Body of pancreas (tissue), 4 donors: ENCODE data around the gene AVL9. TPM values are rescaled to one million over a fixed set of nuclear protein-coding genes. Genes with fewer than 3 reads are reported as not detected.

Experiments used
- ATAC-seq: fragments of 150-250 bp; one replicate; pipeline ENCODE4 v1.9.1; 2016
- DNase-seq, 4 donors: peaks; one replicate each; pipeline ENCODE4 v3.0.0-alpha.2; 2019
- H3K27ac ChIP-seq, 4 donors: fragments of 200-600 bp; sonication (generic); 1 replicate in 3 of 4; 2 replicates in 1 of 4; pipeline versions ENCODE4 v1.5.1 to v1.6.1; 2016 to 2019; ENCODE audit warnings: mild to moderate bottlenecking in 1 of 4, mixed read lengths in 1 of 4, moderate library complexity in 1 of 4
- H3K27me3 ChIP-seq, 2 donors: fragments of 200-600 bp; sonication (generic); one replicate each; pipeline ENCODE4 v1.6.0; 2016; ENCODE audit warnings: mild to moderate bottlenecking in 1 of 2
- H3K36me3 ChIP-seq, 2 donors: fragments of 200-600 bp; sonication (generic); replicated peaks in 1 of 2; 2 replicates each; pipeline ENCODE4 v1.5.1; 2016; ENCODE audit warnings: low read depth in 2 of 2; ENCODE audit not compliant: insufficient read depth in 1 of 2
- H3K4me1 ChIP-seq: fragments of 200-600 bp; sonication (generic); one replicate; pipeline ENCODE4 v1.6.0; 2016
- H3K4me3 ChIP-seq, 2 donors: fragments of 200-600 bp; sonication (generic); 1 replicate in 1 of 2; 2 replicates in 1 of 2; pipeline ENCODE4 v1.5.1; 2016 to 2019
- H3K9me3 ChIP-seq, 3 donors: fragments of 200-600 bp; sonication (generic); 1 replicate in 2 of 3; 2 replicates in 1 of 3; pipeline ENCODE4 v1.5.1; 2016
- POLR2A ChIP-seq, 3 donors: fragments of 450-650 bp; IDR thresholded peaks; one replicate each; pipeline ENCODE4 v1.6.1; 2016; ENCODE audit warnings: antibody characterized with exemption in 3 of 3, mild to moderate bottlenecking in 2 of 3
- WGBS, 2 donors: methylation state at CpG; one replicate each; pipeline ENCODE4 v1.1.5; 2017; 5-methylcytosine and 5-hydroxymethylcytosine counted together
- intact Hi-C: fragments of 100-400 bp; cut with DNase I; formaldehyde crosslinking; loops from one replicate; pipeline ENCODE4 v1.15.1; 2023
- total RNA-seq, 2 donors: library from RNA; depleted of rRNA; stranded (reverse); fragments of >200 nt; gene quantifications; one replicate each; pipeline ENCODE4 v1.1.0, GENCODE V29; 2016
- TF ChIP-seq, protein P1 (sequence below), 7 experiments: fragments of 450-650 bp in 4 of 7; fragments of 200-600 bp in 3 of 7; sonication (generic) in 3 of 7; IDR thresholded peaks; one replicate each; pipeline ENCODE4 v1.5.1; 2016 to 2019; ENCODE audit warnings: antibody characterized with exemption in 7 of 7

The AVL9 gene
- total RNA-seq, 2 donors from 2014 or later, result 15.3 to 19.8 TPM

DNA sequence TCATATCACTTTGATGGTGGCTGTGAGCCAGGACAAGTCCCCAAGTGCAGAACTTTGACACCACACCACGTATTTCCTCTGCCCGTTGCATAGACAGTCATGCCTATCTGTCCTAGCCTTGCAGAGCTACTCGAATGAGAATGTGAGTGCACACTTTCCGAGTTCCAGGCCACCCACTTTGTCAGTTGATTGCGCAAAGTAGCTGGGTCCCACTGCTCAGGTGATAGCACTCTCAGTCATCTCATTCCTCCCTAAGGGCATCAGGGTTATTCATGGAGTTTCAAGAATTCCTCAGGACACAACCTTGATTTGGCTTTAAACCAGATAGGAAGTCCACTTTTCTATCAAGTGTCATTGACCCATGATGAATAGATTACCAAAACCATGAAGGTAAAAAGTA, 24.4 kb upstream of the AVL9 start:
- DNase-seq (no peak), ATAC-seq (no peak)
- no peaks in the 10 kb centered on the region for H3K9me3 ChIP-seq
- no peak for TF ChIP-seq POLR2A (IDR thresholded peaks at IDR 0.05)
- TF ChIP-seq, protein P1, sequence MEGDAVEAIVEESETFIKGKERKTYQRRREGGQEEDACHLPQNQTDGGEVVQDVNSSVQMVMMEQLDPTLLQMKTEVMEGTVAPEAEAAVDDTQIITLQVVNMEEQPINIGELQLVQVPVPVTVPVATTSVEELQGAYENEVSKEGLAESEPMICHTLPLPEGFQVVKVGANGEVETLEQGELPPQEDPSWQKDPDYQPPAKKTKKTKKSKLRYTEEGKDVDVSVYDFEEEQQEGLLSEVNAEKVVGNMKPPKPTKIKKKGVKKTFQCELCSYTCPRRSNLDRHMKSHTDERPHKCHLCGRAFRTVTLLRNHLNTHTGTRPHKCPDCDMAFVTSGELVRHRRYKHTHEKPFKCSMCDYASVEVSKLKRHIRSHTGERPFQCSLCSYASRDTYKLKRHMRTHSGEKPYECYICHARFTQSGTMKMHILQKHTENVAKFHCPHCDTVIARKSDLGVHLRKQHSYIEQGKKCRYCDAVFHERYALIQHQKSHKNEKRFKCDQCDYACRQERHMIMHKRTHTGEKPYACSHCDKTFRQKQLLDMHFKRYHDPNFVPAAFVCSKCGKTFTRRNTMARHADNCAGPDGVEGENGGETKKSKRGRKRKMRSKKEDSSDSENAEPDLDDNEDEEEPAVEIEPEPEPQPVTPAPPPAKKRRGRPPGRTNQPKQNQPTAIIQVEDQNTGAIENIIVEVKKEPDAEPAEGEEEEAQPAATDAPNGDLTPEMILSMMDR (IDR thresholded peaks at IDR 0.05), result no peak
- no peak overlapping the region for H3K4me3 ChIP-seq
- intact Hi-C loops, result loop anchor here (10.0 kb wide), 1 partner anchor 256 kb away; no protein-coding TSS in a partner anchor
- H3K27me3 ChIP-seq, result no peaks in the 10 kb centered on the region
- 65 to 74% methylated on average over 5 of the region's 5 CpGs for WGBS, 2 donors
- H3K27ac ChIP-seq, result no peak overlapping the region
- H3K36me3 ChIP-seq, result no peaks in the 10 kb centered on the region
- no peaks in the 10 kb centered on the region for H3K4me1 ChIP-seq

DNA sequence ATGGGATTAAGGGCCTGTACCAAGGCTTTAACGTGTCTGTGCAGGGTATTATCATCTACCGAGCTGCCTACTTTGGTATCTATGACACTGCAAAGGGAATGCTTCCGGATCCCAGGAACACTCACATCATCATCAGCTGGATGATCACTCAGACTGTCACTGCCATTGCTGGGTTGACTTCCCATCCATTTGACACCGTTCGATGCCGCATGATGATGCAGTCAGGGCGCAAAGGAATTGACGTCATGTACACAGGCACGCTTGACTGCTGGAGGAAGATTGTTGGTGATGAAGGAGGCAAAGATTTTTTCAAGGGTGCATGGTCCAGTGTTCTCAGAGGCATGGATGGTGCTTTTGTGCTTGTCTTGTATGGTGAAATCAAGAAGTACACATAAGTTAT, 23.3 kb upstream of the AVL9 start:
- DNase-seq, result no peak
- H3K4me3 ChIP-seq, result no peak overlapping the region
- ATAC-seq, result no peak
- no peaks in the 10 kb centered on the region for H3K27me3 ChIP-seq
- no peaks in the 10 kb centered on the region for H3K9me3 ChIP-seq
- no peaks in the 10 kb centered on the region for H3K4me1 ChIP-seq
- no peaks in the 10 kb centered on the region for H3K36me3 ChIP-seq
- H3K27ac ChIP-seq, result no peak overlapping the region
- intact Hi-C loops, result loop anchor here (10.0 kb wide), 1 partner anchor 257 kb away; no protein-coding TSS in a partner anchor
- 89 to 95% methylated on average over 9 of the region's 9 CpGs for WGBS, 2 donors
- no peak for TF ChIP-seq POLR2A (IDR thresholded peaks at IDR 0.05)
- TF ChIP-seq, protein P1 (IDR thresholded peaks at IDR 0.05), result no peak

DNA sequence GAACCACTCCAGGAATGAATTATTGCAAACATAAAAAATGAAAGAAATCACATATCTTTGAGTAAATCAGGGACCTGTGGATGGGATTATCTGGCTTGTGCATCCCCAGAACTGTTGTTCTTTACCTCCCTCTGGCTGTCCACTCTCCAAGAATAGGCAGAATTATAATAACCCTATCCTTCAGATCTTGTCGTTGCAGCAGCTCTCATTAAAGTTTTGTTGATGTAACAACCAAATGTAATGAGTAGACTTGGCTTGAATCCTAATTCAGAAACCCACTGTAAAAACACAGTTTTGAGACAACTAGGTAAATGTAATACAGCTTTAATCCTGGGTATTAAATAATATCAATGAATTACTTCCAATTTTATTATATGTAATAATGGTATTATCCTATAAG, 21.3 kb upstream of the AVL9 start:
- WGBS, 2 donors, result 71 to 75% methylated on average over 1 of the region's 1 CpG
- Histone ChIP-seq H3K27me3 (no peaks in the 10 kb centered on the region), H3K36me3 (no peaks in the 10 kb centered on the region), H3K27ac (no peak overlapping the region), H3K4me1 (no peaks in the 10 kb centered on the region), H3K9me3 (no peaks in the 10 kb centered on the region), H3K4me3 (no peak overlapping the region)
- no peak for ATAC-seq
- intact Hi-C loops, result loop anchor here (10.0 kb wide), 1 partner anchor 259 kb away; no protein-coding TSS in a partner anchor
- TF ChIP-seq POLR2A (IDR thresholded peaks at IDR 0.05), result no peak
- TF ChIP-seq, protein P1 (IDR thresholded peaks at IDR 0.05), result no peak
- DNase-seq, result no peak

DNA sequence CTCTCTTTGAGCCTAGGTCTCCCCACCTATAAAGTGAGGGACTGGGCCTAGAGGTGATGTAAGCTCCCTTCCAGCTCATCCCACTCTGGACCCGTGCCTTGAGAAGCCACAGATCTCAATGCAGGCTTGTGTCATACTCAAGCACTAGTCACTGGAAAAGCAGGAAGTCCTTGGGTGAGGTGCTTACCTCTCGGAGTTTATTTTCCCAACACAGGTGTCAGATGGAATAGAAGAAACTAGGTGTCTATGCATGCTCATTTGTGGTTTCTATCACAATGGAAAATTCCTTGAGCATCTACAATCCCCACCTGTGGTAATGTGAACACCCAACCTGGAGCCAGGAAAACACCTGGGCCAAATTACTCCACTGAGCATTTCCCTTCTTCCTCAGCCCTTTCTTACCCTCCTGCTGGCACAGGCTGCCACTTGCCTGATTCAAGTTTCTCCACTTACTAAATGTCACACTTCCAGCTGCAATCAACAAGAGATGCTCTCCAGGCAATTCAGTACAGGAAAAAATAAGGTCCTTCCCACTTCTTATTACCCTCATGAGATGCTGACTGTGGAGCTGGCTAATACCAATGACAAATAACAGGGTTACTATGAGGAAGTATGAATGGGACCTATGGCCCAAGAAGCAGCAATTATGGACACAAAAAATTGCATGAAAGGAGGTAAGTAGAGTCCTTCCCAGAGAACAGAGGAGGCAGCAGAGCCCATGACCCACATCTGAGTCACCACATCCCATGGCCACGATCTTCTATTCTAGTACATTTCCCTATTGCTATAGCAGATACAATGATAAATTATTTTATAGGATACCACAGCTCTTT, 18.3 kb upstream of the AVL9 start:
- intact Hi-C loops, result loop anchor here (10.0 kb wide), 1 partner anchor 262 kb away; no protein-coding TSS in a partner anchor

More for the DNA sequence above, 18.3 kb upstream of the AVL9 start:
- DNase-seq (no peak), ATAC-seq (no peak)
- H3K36me3 ChIP-seq, result no peaks in the 10 kb centered on the region
- 54 to 62% methylated on average over 3 of the region's 3 CpGs for WGBS, 2 donors
- no peaks in the 10 kb centered on the region for H3K9me3 ChIP-seq
- H3K27ac ChIP-seq, result no peak overlapping the region
- TF ChIP-seq POLR2A (IDR thresholded peaks at IDR 0.05), result no peak
- TF ChIP-seq, protein P1 (IDR thresholded peaks at IDR 0.05), result no peak
- no peak overlapping the region for H3K4me3 ChIP-seq
- H3K27me3 ChIP-seq, result no peaks in the 10 kb centered on the region
- peaks cover 14% of the 10 kb centered on the region for H3K4me1 ChIP-seq
